ENCODE measurements around the gene GTPBP6. TPM values are rescaled to one million over a fixed set of nuclear protein-coding genes. Genes with fewer than 3 reads are reported as not detected.
"Not testable (repeated sequence)": the region's sequence is repeated elsewhere in the genome, so short reads cannot be mapped to it uniquely, and the experiment has no call there.

GTPBP6 gene
- total RNA-seq, 2 experiments from 2014 or later: 63.4 to 64.6 TPM

- H3K9me3 Mint-ChIP-seq; DNase-seq; H3K36me3 Mint-ChIP-seq (ENCODE audit: low read depth); H3K27me3 Mint-ChIP-seq (ENCODE audit: low read depth); CTCF ChIA-PET; H3K4me1 Mint-ChIP-seq (ENCODE audit: low read depth); H3K4me3 Mint-ChIP-seq; H3K27ac Mint-ChIP-seq; intact Hi-C loops (cut with micrococcal nuclease): not testable (repeated sequence)
These were observed 11.6 kb upstream of the GTPBP6 start for GRCh38 chrX:330141-330725.

- no peak for DNase-seq
- Mint-ChIP-seq H3K27me3 (ENCODE audit: low read depth) (peaks cover 3% of the 10 kb centered on the region), H3K9me3 (no peaks in the 10 kb centered on the region), H3K4me3 (no peak overlapping the region), H3K4me1 (ENCODE audit: low read depth) (peaks cover 4% of the 10 kb centered on the region), H3K27ac (no peak overlapping the region), H3K36me3 (ENCODE audit: low read depth) (no peaks in the 10 kb centered on the region)
- intact Hi-C loops (cut with micrococcal nuclease): no loop called here
- CTCF ChIA-PET: no interaction called here
These were observed 10.8 kb upstream of the GTPBP6 start for GRCh38 chrX:329291-329910.

GRCh38 chrX:327660-328126 lies 9.1 kb upstream of the GTPBP6 start:
- Mint-ChIP-seq H3K27ac (no peak overlapping the region), H3K27me3 (ENCODE audit: low read depth) (peaks cover 3% of the 10 kb centered on the region), H3K4me3 (no peak overlapping the region), H3K4me1 (ENCODE audit: low read depth) (peaks cover 10% of the 10 kb centered on the region), H3K9me3 (no peaks in the 10 kb centered on the region), H3K36me3 (ENCODE audit: low read depth) (no peaks in the 10 kb centered on the region)
- no peak for DNase-seq
- CTCF ChIA-PET: no interaction called here
- intact Hi-C loops (cut with micrococcal nuclease): no loop called here

- intact Hi-C loops (cut with micrococcal nuclease); DNase-seq; H3K4me3 Mint-ChIP-seq; CTCF ChIA-PET; H3K9me3 Mint-ChIP-seq; H3K36me3 Mint-ChIP-seq (ENCODE audit: low read depth); H3K27me3 Mint-ChIP-seq (ENCODE audit: low read depth); H3K27ac Mint-ChIP-seq: not testable (repeated sequence)
- H3K4me1 Mint-ChIP-seq (ENCODE audit: low read depth): peaks cover 16% of the 10 kb centered on the region
These were observed 6.1 kb upstream of the GTPBP6 start for GRCh38 chrX:324664-325063.

GRCh38 chrX:323721-324628 lies 5.4 kb upstream of the GTPBP6 start:
- H3K27ac Mint-ChIP-seq: no peak overlapping the region

GRCh38 chrX:320126-320783 lies 1.7 kb upstream of the GTPBP6 start:
- intact Hi-C loops (cut with micrococcal nuclease): no loop called here
- H3K27ac Mint-ChIP-seq: peak overlapping the region; percentile 69
- H3K4me1 Mint-ChIP-seq (ENCODE audit: low read depth): peaks cover 20% of the 10 kb centered on the region
- no peaks in the 10 kb centered on the region for H3K36me3 Mint-ChIP-seq (ENCODE audit: low read depth)
- H3K4me3 Mint-ChIP-seq: peak overlapping the region; percentile 81
- no peak for DNase-seq
- CTCF ChIA-PET: no interaction called here
- H3K9me3 Mint-ChIP-seq: no peaks in the 10 kb centered on the region
- H3K27me3 Mint-ChIP-seq (ENCODE audit: low read depth): no peaks in the 10 kb centered on the region

More at GRCh38 chrX:323721-324628, 5.4 kb upstream of the GTPBP6 start:
- CTCF ChIA-PET: no interaction called here
- intact Hi-C loops (cut with micrococcal nuclease): no loop called here
- Mint-ChIP-seq H3K4me1 (ENCODE audit: low read depth) (peaks cover 16% of the 10 kb centered on the region), H3K4me3 (peak overlapping the region; percentile 1), H3K36me3 (ENCODE audit: low read depth) (no peaks in the 10 kb centered on the region), H3K9me3 (no peaks in the 10 kb centered on the region), H3K27me3 (ENCODE audit: low read depth) (no peaks in the 10 kb centered on the region)
- peak; percentile 66 for DNase-seq

GRCh38 chrX:319579-320125 lies 1.1 kb upstream of the GTPBP6 start:
- H3K27me3 Mint-ChIP-seq (ENCODE audit: low read depth): no peaks in the 10 kb centered on the region
- H3K4me1 Mint-ChIP-seq (ENCODE audit: low read depth): peaks cover 18% of the 10 kb centered on the region
- no peaks in the 10 kb centered on the region for H3K36me3 Mint-ChIP-seq (ENCODE audit: low read depth)
- peak overlapping the region; percentile 81 for H3K4me3 Mint-ChIP-seq
- no peaks in the 10 kb centered on the region for H3K9me3 Mint-ChIP-seq
- no peak for DNase-seq
- intact Hi-C loops (cut with micrococcal nuclease): loop anchor here (2.0 kb wide), 1 partner anchor 37 kb away; no protein-coding TSS in a partner anchor
- CTCF ChIA-PET: no interaction called here
- H3K27ac Mint-ChIP-seq: no peak overlapping the region

- H3K27ac Mint-ChIP-seq: peak overlapping the region; percentile 98
- no peaks in the 10 kb centered on the region for H3K27me3 Mint-ChIP-seq (ENCODE audit: low read depth)
- intact Hi-C loops (cut with micrococcal nuclease): loop anchor here (1.0 to 2.0 kb wide), 5 partner anchors 35 to 1135 kb away; partner anchors contain the start of gene SLC25A6
- peak; percentile 99 for DNase-seq
- H3K36me3 Mint-ChIP-seq (ENCODE audit: low read depth): peaks cover 2% of the 10 kb centered on the region
- CTCF ChIA-PET: no interaction called here
- peak overlapping the region; percentile 90 for H3K4me3 Mint-ChIP-seq
- H3K4me1 Mint-ChIP-seq (ENCODE audit: low read depth): peaks cover 15% of the 10 kb centered on the region
- no peaks in the 10 kb centered on the region for H3K9me3 Mint-ChIP-seq
These were observed 393 bp downstream of the GTPBP6 start for GRCh38 chrX:318068-318738.

GRCh38 chrX:317424-318067 lies 1.1 kb downstream of the GTPBP6 start:
- H3K4me1 Mint-ChIP-seq (ENCODE audit: low read depth): peaks cover 11% of the 10 kb centered on the region
- peak overlapping the region; percentile 90 for H3K4me3 Mint-ChIP-seq
- CTCF ChIA-PET: no interaction called here
- peak overlapping the region; percentile 98 for H3K27ac Mint-ChIP-seq
- H3K27me3 Mint-ChIP-seq (ENCODE audit: low read depth): no peaks in the 10 kb centered on the region
- DNase-seq: no peak
- peaks cover 2% of the 10 kb centered on the region for H3K36me3 Mint-ChIP-seq (ENCODE audit: low read depth)
- no peaks in the 10 kb centered on the region for H3K9me3 Mint-ChIP-seq
- intact Hi-C loops (cut with micrococcal nuclease): loop anchor here (1.0 to 2.0 kb wide), 5 partner anchors 34 to 1136 kb away; partner anchors contain the start of gene SLC25A6

- Mint-ChIP-seq H3K9me3 (no peaks in the 10 kb centered on the region), H3K36me3 (ENCODE audit: low read depth) (peaks cover 10% of the 10 kb centered on the region), H3K4me1 (ENCODE audit: low read depth) (peaks cover 9% of the 10 kb centered on the region), H3K4me3 (peak overlapping the region; percentile 47), H3K27me3 (ENCODE audit: low read depth) (no peaks in the 10 kb centered on the region), H3K27ac (peak overlapping the region; percentile 18)
- CTCF ChIA-PET: no interaction called here
- DNase-seq: no peak
- intact Hi-C loops (cut with micrococcal nuclease): no loop called here
These were observed 2.0 kb downstream of the GTPBP6 start for GRCh38 chrX:316351-317325.
